ENCODE results near the gene SPEM3. TPM values are rescaled to one million over a fixed set of nuclear protein-coding genes. Genes with fewer than 3 reads are reported as not detected.
A peak's percentile ranks its signal among the peaks of the same experiment; 100 is the strongest.

Gene SPEM3
- polyA plus RNA-seq, 2 of the 4 experiments (the other 2 are of a cell fraction), result not detected

DNA sequence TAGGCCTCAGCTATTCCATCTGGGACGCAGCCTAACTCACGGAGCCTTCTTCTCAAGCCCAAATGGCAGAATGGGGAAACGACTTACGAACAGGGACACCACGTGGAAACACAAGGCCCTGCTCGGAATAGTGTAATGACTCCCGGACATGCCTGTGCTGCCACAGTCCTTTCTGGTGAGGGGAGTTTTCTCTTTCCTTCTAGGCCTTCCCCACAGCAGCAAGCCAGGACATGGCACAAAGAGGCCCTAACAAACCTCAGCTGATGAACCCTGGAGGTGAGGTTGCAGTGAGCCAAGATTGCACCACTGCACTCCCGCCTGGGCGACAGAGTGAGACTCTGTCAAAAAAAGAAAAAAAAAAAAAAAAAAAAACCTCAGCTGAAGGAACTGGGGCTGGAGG lies 35.4 kb downstream of the SPEM3 start:
- WGBS (ENCODE audit: missing lambda C conversion rate), result 97% methylated on average over 9 of the region's 9 CpGs
- ChIA-PET POLR2A (interaction anchor here (0.6 to 0.7 kb wide), 2 partner anchors 20 to 21 kb away, joined by 3 to 7 read pairs; partner anchors contain the start of gene POLR2A), CTCF (interaction anchor here (1.0 to 30.1 kb wide), 5 partner anchors 11 to 118 kb away, joined by 3 to 342 read pairs (median 17); partner anchors contain the start of genes CHRNB1, FGF11, TMEM102 and TMEM95)
- no peak overlapping the region for H3K4me2 ChIP-seq
- H3K9me3 ChIP-seq, result no peaks in the 10 kb centered on the region
- no peak for ATAC-seq
- no peak for DNase-seq (ENCODE audit: low read depth in 1 of 2, low spot score in 1 of 2)
- TF ChIP-seq MAZ (IDR thresholded peaks at IDR 0.05; ENCODE audit: borderline replicate concordance, low read depth, low read length), result no peak
- H3K4me3 ChIP-seq, result no peak overlapping the region
- H3K4me1 ChIP-seq, result peaks cover 19% of the 10 kb centered on the region
- FAIRE-seq, result no peak
- H3K27ac ChIP-seq, result no peak overlapping the region

DNA sequence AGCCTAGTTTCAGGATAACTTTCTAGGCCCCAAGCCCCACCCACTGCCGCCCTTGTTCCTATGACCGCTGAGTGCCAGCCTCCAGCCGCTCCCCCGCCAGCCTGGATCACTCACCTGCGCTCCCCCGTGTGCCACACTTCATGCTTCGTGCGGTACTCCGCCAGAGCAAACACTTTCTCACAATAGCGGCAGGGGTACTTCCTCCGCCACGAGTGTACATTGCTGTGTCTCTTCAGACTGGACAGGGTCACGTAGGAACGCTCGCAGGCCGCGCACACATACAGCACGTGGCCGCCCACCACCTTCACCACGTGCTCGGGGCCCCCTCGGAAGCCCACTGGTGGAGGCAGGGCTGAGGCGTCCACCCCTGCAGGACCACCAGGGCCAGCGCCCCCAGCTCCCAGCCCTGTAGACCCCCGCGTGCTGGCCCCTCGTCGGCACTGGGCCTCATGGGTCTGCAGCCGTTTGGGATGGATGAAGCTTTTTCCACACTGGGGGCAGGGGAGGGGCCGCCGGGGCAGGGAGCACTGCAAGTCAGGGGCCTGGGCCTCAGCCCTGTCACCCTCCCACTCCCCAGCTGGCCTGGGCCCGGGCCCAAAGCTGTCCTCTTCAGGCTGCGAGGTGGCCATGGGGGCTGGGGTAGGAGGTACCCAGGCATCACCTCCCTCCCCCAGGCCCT lies 37.1 kb downstream of the SPEM3 start:
- Histone ChIP-seq H3K4me3 (no peak overlapping the region), H3K4me1 (peaks cover 24% of the 10 kb centered on the region), H3K27ac (no peak overlapping the region; a peak in 1 of 6 replicates), H3K9me3 (no peaks in the 10 kb centered on the region), H3K4me2 (no peak overlapping the region)
- POLR2A ChIA-PET, result interaction anchor here (1.7 kb wide), 1 partner anchor 14 kb away, joined by 6 read pairs; the partner anchor contains the start of gene ZBTB4
- CTCF ChIA-PET, result interaction anchor here (0.6 to 30.1 kb wide), 8 partner anchors 9 to 111 kb away, joined by 3 to 342 read pairs (median 3); partner anchors contain the start of genes CHRNB1, FGF11, TMEM102 and TMEM95
- FAIRE-seq, result no peak
- WGBS (ENCODE audit: missing lambda C conversion rate), result 95% methylated on average over 31 of the region's 33 CpGs
- no peak for ATAC-seq
- no peak for TF ChIP-seq JUNB (IDR thresholded peaks at IDR 0.05)
- TF ChIP-seq MYC (IDR thresholded peaks at IDR 0.05; ENCODE audit: borderline replicate concordance, low read length), result no peak
- no peak for TF ChIP-seq EHF (CRISPR knock-in tag; IDR thresholded peaks at IDR 0.05)
- no peak for TF ChIP-seq FOSL2 (IDR thresholded peaks at IDR 0.05)
- TF ChIP-seq FOSL2 (CRISPR knock-in tag; IDR thresholded peaks at IDR 0.05), result no peak
- no peak for TF ChIP-seq HDAC2 (IDR thresholded peaks at IDR 0.05)
- no peak for DNase-seq (ENCODE audit: low read depth in 1 of 2, low spot score in 1 of 2)

DNA sequence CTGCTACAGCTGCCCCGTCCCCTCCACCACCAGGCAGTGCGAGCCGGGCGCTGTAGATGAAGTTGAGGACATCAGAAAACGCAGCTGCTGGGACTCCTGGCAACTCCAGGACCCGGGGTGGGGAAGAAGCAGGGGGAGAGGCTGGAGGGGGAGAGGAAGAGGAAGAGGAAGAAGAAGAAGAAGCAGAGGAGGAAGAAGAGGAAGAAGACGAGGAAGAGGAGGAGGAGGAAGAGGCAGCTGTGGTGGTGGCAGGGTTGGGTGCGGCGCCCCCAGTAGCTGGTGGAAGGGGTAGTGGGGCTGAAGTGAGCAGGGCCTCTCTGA lies 37.6 kb downstream of the SPEM3 start:
- no peak for DNase-seq (ENCODE audit: low read depth in 1 of 2, low spot score in 1 of 2)
- ChIA-PET CTCF (interaction anchor here (0.6 to 30.1 kb wide), 7 partner anchors 9 to 113 kb away, joined by 3 to 342 read pairs (median 3); partner anchors contain the start of genes CHRNB1, FGF11, TMEM102 and TMEM95), POLR2A (interaction anchor here (1.7 kb wide), 1 partner anchor 14 kb away, joined by 6 read pairs; the partner anchor contains the start of gene ZBTB4)
- Histone ChIP-seq H3K4me1 (peaks cover 24% of the 10 kb centered on the region), H3K9me3 (no peaks in the 10 kb centered on the region), H3K4me2 (no peak overlapping the region), H3K27ac (peak overlapping the region in 1 of 2 experiments; percentile 57; a peak in 2 of 6 replicates), H3K4me3 (no peak overlapping the region)
- no peak for ATAC-seq
- no peak for FAIRE-seq
- TF ChIP-seq, protein P1, sequence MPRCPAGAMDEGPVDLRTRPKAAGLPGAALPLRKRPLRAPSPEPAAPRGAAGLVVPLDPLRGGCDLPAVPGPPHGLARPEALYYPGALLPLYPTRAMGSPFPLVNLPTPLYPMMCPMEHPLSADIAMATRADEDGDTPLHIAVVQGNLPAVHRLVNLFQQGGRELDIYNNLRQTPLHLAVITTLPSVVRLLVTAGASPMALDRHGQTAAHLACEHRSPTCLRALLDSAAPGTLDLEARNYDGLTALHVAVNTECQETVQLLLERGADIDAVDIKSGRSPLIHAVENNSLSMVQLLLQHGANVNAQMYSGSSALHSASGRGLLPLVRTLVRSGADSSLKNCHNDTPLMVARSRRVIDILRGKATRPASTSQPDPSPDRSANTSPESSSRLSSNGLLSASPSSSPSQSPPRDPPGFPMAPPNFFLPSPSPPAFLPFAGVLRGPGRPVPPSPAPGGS (IDR thresholded peaks at IDR 0.05), result no peak
- no peak for TF ChIP-seq EHMT2 (IDR thresholded peaks at IDR 0.05; ENCODE audit: low read depth)
- TF ChIP-seq POLR2A (IDR thresholded peaks at IDR 0.05; ENCODE audit: low read length), result no peak
- no peak for TF ChIP-seq CBX8 (IDR thresholded peaks at IDR 0.05)
- no peak for TF ChIP-seq RFX5 (IDR thresholded peaks at IDR 0.05)
- no peak for TF ChIP-seq NR3C1 (IDR thresholded peaks at IDR 0.05)
- TF ChIP-seq, protein P2, sequence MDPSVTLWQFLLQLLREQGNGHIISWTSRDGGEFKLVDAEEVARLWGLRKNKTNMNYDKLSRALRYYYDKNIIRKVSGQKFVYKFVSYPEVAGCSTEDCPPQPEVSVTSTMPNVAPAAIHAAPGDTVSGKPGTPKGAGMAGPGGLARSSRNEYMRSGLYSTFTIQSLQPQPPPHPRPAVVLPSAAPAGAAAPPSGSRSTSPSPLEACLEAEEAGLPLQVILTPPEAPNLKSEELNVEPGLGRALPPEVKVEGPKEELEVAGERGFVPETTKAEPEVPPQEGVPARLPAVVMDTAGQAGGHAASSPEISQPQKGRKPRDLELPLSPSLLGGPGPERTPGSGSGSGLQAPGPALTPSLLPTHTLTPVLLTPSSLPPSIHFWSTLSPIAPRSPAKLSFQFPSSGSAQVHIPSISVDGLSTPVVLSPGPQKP (IDR thresholded peaks at IDR 0.05; ENCODE audit: low read depth, low read length), result no peak
- no peak for TF ChIP-seq RCOR1 (IDR thresholded peaks at IDR 0.05; ENCODE audit: low read depth, low read length)
- TF ChIP-seq FOSB (CRISPR knock-in tag; IDR thresholded peaks at IDR 0.05), result no peak
- TF ChIP-seq, protein P3, sequence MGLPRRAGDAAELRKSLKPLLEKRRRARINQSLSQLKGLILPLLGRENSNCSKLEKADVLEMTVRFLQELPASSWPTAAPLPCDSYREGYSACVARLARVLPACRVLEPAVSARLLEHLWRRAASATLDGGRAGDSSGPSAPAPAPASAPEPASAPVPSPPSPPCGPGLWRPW (IDR thresholded peaks at IDR 0.05), result no peak
- TF ChIP-seq PHF8 (IDR thresholded peaks at IDR 0.05; ENCODE audit: borderline replicate concordance, low read depth), result no peak
- TF ChIP-seq, protein P4, sequence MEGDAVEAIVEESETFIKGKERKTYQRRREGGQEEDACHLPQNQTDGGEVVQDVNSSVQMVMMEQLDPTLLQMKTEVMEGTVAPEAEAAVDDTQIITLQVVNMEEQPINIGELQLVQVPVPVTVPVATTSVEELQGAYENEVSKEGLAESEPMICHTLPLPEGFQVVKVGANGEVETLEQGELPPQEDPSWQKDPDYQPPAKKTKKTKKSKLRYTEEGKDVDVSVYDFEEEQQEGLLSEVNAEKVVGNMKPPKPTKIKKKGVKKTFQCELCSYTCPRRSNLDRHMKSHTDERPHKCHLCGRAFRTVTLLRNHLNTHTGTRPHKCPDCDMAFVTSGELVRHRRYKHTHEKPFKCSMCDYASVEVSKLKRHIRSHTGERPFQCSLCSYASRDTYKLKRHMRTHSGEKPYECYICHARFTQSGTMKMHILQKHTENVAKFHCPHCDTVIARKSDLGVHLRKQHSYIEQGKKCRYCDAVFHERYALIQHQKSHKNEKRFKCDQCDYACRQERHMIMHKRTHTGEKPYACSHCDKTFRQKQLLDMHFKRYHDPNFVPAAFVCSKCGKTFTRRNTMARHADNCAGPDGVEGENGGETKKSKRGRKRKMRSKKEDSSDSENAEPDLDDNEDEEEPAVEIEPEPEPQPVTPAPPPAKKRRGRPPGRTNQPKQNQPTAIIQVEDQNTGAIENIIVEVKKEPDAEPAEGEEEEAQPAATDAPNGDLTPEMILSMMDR (IDR thresholded peaks at IDR 0.05), result no peak
- no peak for TF ChIP-seq HDAC2 (IDR thresholded peaks at IDR 0.05)
- TF ChIP-seq, protein P5, sequence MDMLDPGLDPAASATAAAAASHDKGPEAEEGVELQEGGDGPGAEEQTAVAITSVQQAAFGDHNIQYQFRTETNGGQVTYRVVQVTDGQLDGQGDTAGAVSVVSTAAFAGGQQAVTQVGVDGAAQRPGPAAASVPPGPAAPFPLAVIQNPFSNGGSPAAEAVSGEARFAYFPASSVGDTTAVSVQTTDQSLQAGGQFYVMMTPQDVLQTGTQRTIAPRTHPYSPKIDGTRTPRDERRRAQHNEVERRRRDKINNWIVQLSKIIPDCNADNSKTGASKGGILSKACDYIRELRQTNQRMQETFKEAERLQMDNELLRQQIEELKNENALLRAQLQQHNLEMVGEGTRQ (IDR thresholded peaks at IDR 0.05), result no peak
- no peak for TF ChIP-seq EP300 (IDR thresholded peaks at IDR 0.05)
- no peak for TF ChIP-seq RAD21 (conservative IDR thresholded peaks at IDR 0.05 in 1 of 2, IDR thresholded peaks at IDR 0.05 in 1 of 2)
- TF ChIP-seq, protein P6, sequence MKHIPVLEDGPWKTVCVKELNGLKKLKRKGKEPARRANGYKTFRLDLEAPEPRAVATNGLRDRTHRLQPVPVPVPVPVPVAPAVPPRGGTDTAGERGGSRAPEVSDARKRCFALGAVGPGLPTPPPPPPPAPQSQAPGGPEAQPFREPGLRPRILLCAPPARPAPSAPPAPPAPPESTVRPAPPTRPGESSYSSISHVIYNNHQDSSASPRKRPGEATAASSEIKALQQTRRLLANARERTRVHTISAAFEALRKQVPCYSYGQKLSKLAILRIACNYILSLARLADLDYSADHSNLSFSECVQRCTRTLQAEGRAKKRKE (CRISPR knock-in tag; IDR thresholded peaks at IDR 0.05; ENCODE audit: low read depth), result no peak
- no peak for TF ChIP-seq ZSCAN20 (CRISPR knock-in tag; IDR thresholded peaks at IDR 0.05)
- 95% methylated on average over 9 of the region's 9 CpGs for WGBS (ENCODE audit: missing lambda C conversion rate)

All from A549 (cell line).